Measurements from ENCODE around the gene IL16.
A peak's percentile ranks its signal among the peaks of the same experiment; 100 is the strongest.
"Not testable (repeated sequence)": the region's sequence is repeated elsewhere in the genome, so short reads cannot be mapped to it uniquely, and the experiment has no call there.

The IL16 gene

GRCh38 chr15:81338170-81339007 lies 141.7 kb downstream of the IL16 start:
- peak; percentile 94 for DNase-seq (ENCODE audit: low read depth)
- no peak for TF ChIP-seq CTCF (IDR thresholded peaks at IDR 0.05; ENCODE audit: low read length, missing control alignments)
- no peak overlapping the region for H3K4me3 ChIP-seq (replicated peaks; ENCODE audit: low read depth, low read length)

GRCh38 chr15:81339321-81339720 lies 142.6 kb downstream of the IL16 start:
- no peak for TF ChIP-seq CTCF (IDR thresholded peaks at IDR 0.05; ENCODE audit: low read length, missing control alignments)
- no peak for DNase-seq (ENCODE audit: low read depth)

GRCh38 chr15:81339851-81340250 lies 143.2 kb downstream of the IL16 start:
- DNase-seq (ENCODE audit: low read depth) = no peak
- no peak overlapping the region for H3K4me3 ChIP-seq (replicated peaks; ENCODE audit: low read depth, low read length)
- no peak for TF ChIP-seq CTCF (IDR thresholded peaks at IDR 0.05; ENCODE audit: low read length, missing control alignments)

More at GRCh38 chr15:81339321-81339720, 142.6 kb downstream of the IL16 start:
- no peak overlapping the region for H3K4me3 ChIP-seq (replicated peaks; ENCODE audit: low read depth, low read length)

GRCh38 chr15:81341351-81341750 lies 144.7 kb downstream of the IL16 start:
- no peak for TF ChIP-seq CTCF (IDR thresholded peaks at IDR 0.05; ENCODE audit: low read length, missing control alignments)
- H3K4me3 ChIP-seq (replicated peaks; ENCODE audit: low read depth, low read length) = no peak overlapping the region
- DNase-seq (ENCODE audit: low read depth) = no peak

GRCh38 chr15:81343371-81343770 lies 146.7 kb downstream of the IL16 start:
- H3K4me3 ChIP-seq (replicated peaks; ENCODE audit: low read depth, low read length) = no peak overlapping the region
- no peak for TF ChIP-seq CTCF (IDR thresholded peaks at IDR 0.05; ENCODE audit: low read length, missing control alignments)
- no peak for DNase-seq (ENCODE audit: low read depth)

GRCh38 chr15:81346611-81347010 lies 149.9 kb downstream of the IL16 start:
- no peak for TF ChIP-seq CTCF (IDR thresholded peaks at IDR 0.05; ENCODE audit: low read length, missing control alignments)
- H3K4me3 ChIP-seq (replicated peaks; ENCODE audit: low read depth, low read length) = no peak overlapping the region
- DNase-seq (ENCODE audit: low read depth) = no peak

- DNase-seq (ENCODE audit: low read depth) = no peak
These were observed 151.2 kb downstream of the IL16 start for GRCh38 chr15:81347910-81348309.

GRCh38 chr15:81348691-81349090 lies 152.0 kb downstream of the IL16 start:
- not testable (repeated sequence) for DNase-seq (ENCODE audit: low read depth); H3K4me3 ChIP-seq (replicated peaks; ENCODE audit: low read depth, low read length)

More at GRCh38 chr15:81347910-81348309, 151.2 kb downstream of the IL16 start:
- TF ChIP-seq CTCF (IDR thresholded peaks at IDR 0.05; ENCODE audit: low read length, missing control alignments) = no peak
- H3K4me3 ChIP-seq (replicated peaks; ENCODE audit: low read depth, low read length) = no peak overlapping the region

All from fibroblast of pulmonary artery (primary cell).